Loucy (cell line): ENCODE measurements around the gene EPX.

Experiments
- EZH2phosphoT487 ChIP-seq: fragments of 200-600 bp; IDR thresholded peaks from 2 replicates; pipeline ENCODE4 v1.6.1; 2018; ENCODE audit warnings: antibody characterized with exemption, mild to moderate bottlenecking, moderate library complexity, borderline replicate concordance
- TF ChIP-seq, protein P1 (sequence below): fragments of 200-600 bp; sonication (generic); conservative IDR thresholded peaks from 2 replicates; pipeline ENCODE4 v1.5.1; 2014; ENCODE audit warnings: mild to moderate bottlenecking, antibody characterized with exemption, low read length

- TF ChIP-seq, protein P1, sequence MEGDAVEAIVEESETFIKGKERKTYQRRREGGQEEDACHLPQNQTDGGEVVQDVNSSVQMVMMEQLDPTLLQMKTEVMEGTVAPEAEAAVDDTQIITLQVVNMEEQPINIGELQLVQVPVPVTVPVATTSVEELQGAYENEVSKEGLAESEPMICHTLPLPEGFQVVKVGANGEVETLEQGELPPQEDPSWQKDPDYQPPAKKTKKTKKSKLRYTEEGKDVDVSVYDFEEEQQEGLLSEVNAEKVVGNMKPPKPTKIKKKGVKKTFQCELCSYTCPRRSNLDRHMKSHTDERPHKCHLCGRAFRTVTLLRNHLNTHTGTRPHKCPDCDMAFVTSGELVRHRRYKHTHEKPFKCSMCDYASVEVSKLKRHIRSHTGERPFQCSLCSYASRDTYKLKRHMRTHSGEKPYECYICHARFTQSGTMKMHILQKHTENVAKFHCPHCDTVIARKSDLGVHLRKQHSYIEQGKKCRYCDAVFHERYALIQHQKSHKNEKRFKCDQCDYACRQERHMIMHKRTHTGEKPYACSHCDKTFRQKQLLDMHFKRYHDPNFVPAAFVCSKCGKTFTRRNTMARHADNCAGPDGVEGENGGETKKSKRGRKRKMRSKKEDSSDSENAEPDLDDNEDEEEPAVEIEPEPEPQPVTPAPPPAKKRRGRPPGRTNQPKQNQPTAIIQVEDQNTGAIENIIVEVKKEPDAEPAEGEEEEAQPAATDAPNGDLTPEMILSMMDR, result no peak
- TF ChIP-seq EZH2phosphoT487, result no peak
Measured at GRCh38 chr17:58208344-58208743, 15.8 kb downstream of the EPX start.
